IPS-20b (cell line): ENCODE results near the gene DDX17.

ENCODE experiments used
- H3K27ac ChIP-seq: one replicate; pipeline ENCODE4 v1.5.1; 2013; ENCODE audit warnings: low read length
- H3K27me3 ChIP-seq: 2 replicates; pipeline ENCODE4 v1.6.1; 2013; ENCODE audit warnings: mild to moderate bottlenecking, low read length, inconsistent platforms; ENCODE audit not compliant: insufficient read depth
- H3K36me3 ChIP-seq: 2 replicates; pipeline ENCODE4 v1.6.1; 2013; ENCODE audit warnings: low read depth, mild to moderate bottlenecking, inconsistent platforms, low read length, moderate library complexity; ENCODE audit not compliant: insufficient read depth
- H3K4me1 ChIP-seq: 2 replicates; pipeline ENCODE4 v1.6.1; 2013; ENCODE audit warnings: mild to moderate bottlenecking, control low read depth, inconsistent platforms, low read length, moderate library complexity; ENCODE audit not compliant: insufficient read depth
- H3K4me3 ChIP-seq: 2 replicates; pipeline ENCODE4 v1.5.1; 2013; ENCODE audit warnings: mild to moderate bottlenecking, low read length, inconsistent platforms
- H3K9ac ChIP-seq: 2 replicates; pipeline ENCODE4 v1.6.1; 2013; ENCODE audit warnings: low read depth, mild to moderate bottlenecking, inconsistent platforms, low read length, moderate library complexity
- H3K9me3 ChIP-seq: 2 replicates; pipeline ENCODE4 v1.6.1; 2013; ENCODE audit warnings: mild to moderate bottlenecking, low read depth, low read length, inconsistent platforms; ENCODE audit not compliant: insufficient read depth

Gene DDX17

GRCh38 chr22:38440747-38441350 lies 65.3 kb downstream of the DDX17 start:
- Histone ChIP-seq H3K9me3 (no peaks in the 10 kb centered on the region), H3K27me3 (peaks cover 5% of the 10 kb centered on the region; the same call in 1 of the 2 replicates), H3K4me1 (no peaks in the 10 kb centered on the region), H3K4me3 (no peak overlapping the region), H3K9ac (no peak overlapping the region), H3K36me3 (no peaks in the 10 kb centered on the region), H3K27ac (no peak overlapping the region)

GRCh38 chr22:38437416-38437815 lies 68.7 kb downstream of the DDX17 start:
- H3K4me1 ChIP-seq: no peaks in the 10 kb centered on the region
- H3K27me3 ChIP-seq: no peaks in the 10 kb centered on the region
- no peak overlapping the region for H3K4me3 ChIP-seq
- H3K9ac ChIP-seq: no peak overlapping the region
- no peak overlapping the region for H3K27ac ChIP-seq
- no peaks in the 10 kb centered on the region for H3K36me3 ChIP-seq
- H3K9me3 ChIP-seq: no peaks in the 10 kb centered on the region

- no peaks in the 10 kb centered on the region for H3K9me3 ChIP-seq
- H3K36me3 ChIP-seq: no peaks in the 10 kb centered on the region
- H3K9ac ChIP-seq: no peak overlapping the region
Measured at GRCh38 chr22:38436629-38437395, 69.3 kb downstream of the DDX17 start.

GRCh38 chr22:38435965-38436364 lies 70.1 kb downstream of the DDX17 start:
- no peak overlapping the region for H3K9ac ChIP-seq
- no peak overlapping the region for H3K27ac ChIP-seq
- H3K27me3 ChIP-seq: no peaks in the 10 kb centered on the region
- no peaks in the 10 kb centered on the region for H3K4me1 ChIP-seq
- H3K9me3 ChIP-seq: no peaks in the 10 kb centered on the region
- H3K4me3 ChIP-seq: no peak overlapping the region
- no peaks in the 10 kb centered on the region for H3K36me3 ChIP-seq

More at GRCh38 chr22:38436629-38437395, 69.3 kb downstream of the DDX17 start:
- H3K27ac ChIP-seq: no peak overlapping the region
- no peak overlapping the region for H3K4me3 ChIP-seq
- H3K27me3 ChIP-seq: no peaks in the 10 kb centered on the region
- H3K4me1 ChIP-seq: no peaks in the 10 kb centered on the region

GRCh38 chr22:38435010-38435409 lies 71.1 kb downstream of the DDX17 start:
- no peak overlapping the region for H3K9ac ChIP-seq
- no peak overlapping the region for H3K27ac ChIP-seq
- no peak overlapping the region for H3K4me3 ChIP-seq
- H3K36me3 ChIP-seq: no peaks in the 10 kb centered on the region
- H3K4me1 ChIP-seq: no peaks in the 10 kb centered on the region
- no peaks in the 10 kb centered on the region for H3K27me3 ChIP-seq
- no peaks in the 10 kb centered on the region for H3K9me3 ChIP-seq

- Histone ChIP-seq H3K4me3 (no peak overlapping the region), H3K36me3 (no peaks in the 10 kb centered on the region), H3K4me1 (no peaks in the 10 kb centered on the region), H3K27me3 (no peaks in the 10 kb centered on the region), H3K9ac (no peak overlapping the region), H3K27ac (no peak overlapping the region), H3K9me3 (no peaks in the 10 kb centered on the region)
Measured at GRCh38 chr22:38433871-38434270, 72.2 kb downstream of the DDX17 start.
